HepG2 (cell line): ENCODE measurements around the gene STARD5. TPM values are rescaled to one million over a fixed set of nuclear protein-coding genes. Genes with fewer than 3 reads are reported as not detected.

Source experiments
- BRCA1 ChIP-seq: sonication (generic); formaldehyde crosslinking; IDR thresholded peaks from 2 replicates; pipeline ENCODE4 v1.4.0; 2020; ENCODE audit warnings: missing genetic modification reagents
- CEBPG ChIP-seq: IDR thresholded peaks from 2 replicates; pipeline ENCODE4 v1.6.1; 2016
- HNRNPH1 ChIP-seq: fragments of 200-400 bp; formaldehyde crosslinking; optimal IDR thresholded peaks from 2 replicates; pipeline ENCODE3; 2017; ENCODE audit warnings: mild to moderate bottlenecking, low read depth, low read length
- MAF1 ChIP-seq: sonication (generic); formaldehyde crosslinking; IDR thresholded peaks from 2 replicates; pipeline ENCODE4 v1.5.0; 2020; ENCODE audit warnings: missing genetic modification reagents, borderline replicate concordance
- NBN ChIP-seq: fragments of 450-650 bp; conservative IDR thresholded peaks from 2 replicates; pipeline ENCODE4 v1.6.1; 2017
- PITX1 ChIP-seq: sonication (generic); formaldehyde crosslinking; IDR thresholded peaks from 2 replicates; pipeline ENCODE4 v1.5.1; 2020; ENCODE audit warnings: mild to moderate bottlenecking, missing genetic modification reagents
- RFXANK ChIP-seq: IDR thresholded peaks from 2 replicates; pipeline ENCODE4 v1.6.1; 2016
- SIN3A ChIP-seq: IDR thresholded peaks from 2 replicates; pipeline ENCODE4 v1.6.1; 2011; ENCODE audit warnings: low read depth, mild to moderate bottlenecking, control low read depth, low read length, borderline replicate concordance
- SP140L ChIP-seq: sonication (generic); formaldehyde crosslinking; IDR thresholded peaks from 2 replicates; pipeline ENCODE4 v1.4.0; 2020; ENCODE audit warnings: missing genetic modification reagents, borderline replicate concordance
- SPEN ChIP-seq: sonication (generic); formaldehyde crosslinking; IDR thresholded peaks from 2 replicates; pipeline ENCODE4 v1.5.1; 2020; ENCODE audit warnings: low read depth, mild to moderate bottlenecking, missing genetic modification reagents
- ZIK1 ChIP-seq: sonication (generic); formaldehyde crosslinking; IDR thresholded peaks from 2 replicates; pipeline ENCODE4 v1.5.0; 2020; ENCODE audit warnings: mild to moderate bottlenecking, low read depth, missing genetic modification reagents, borderline replicate concordance
- ZNF33A ChIP-seq: sonication (generic); formaldehyde crosslinking; IDR thresholded peaks from 2 replicates; pipeline ENCODE4 v1.5.1; 2020; ENCODE audit warnings: missing genetic modification reagents, mild to moderate bottlenecking, moderate library complexity, borderline replicate concordance
- ZNF354B ChIP-seq: sonication (generic); formaldehyde crosslinking; IDR thresholded peaks from 2 replicates; pipeline ENCODE4 v1.8.0; 2022; ENCODE audit warnings: mild to moderate bottlenecking, missing genetic modification reagents
- ZNF768 ChIP-seq: sonication (generic); formaldehyde crosslinking; IDR thresholded peaks from 2 replicates; pipeline ENCODE4 v1.4.0; 2020; ENCODE audit warnings: missing genetic modification reagents
- ZNF816 ChIP-seq: sonication (generic); formaldehyde crosslinking; IDR thresholded peaks from 2 replicates; pipeline ENCODE4 v1.8.0; 2022; ENCODE audit warnings: missing genetic modification reagents, mild to moderate bottlenecking, borderline replicate concordance
- ZNF883 ChIP-seq: sonication (generic); formaldehyde crosslinking; IDR thresholded peaks from 2 replicates; pipeline ENCODE4 v1.5.1; 2020; ENCODE audit warnings: mild to moderate bottlenecking, missing genetic modification reagents; ENCODE audit errors: not compliant biosample characterization
- polyA plus RNA-seq, 8 experiments: library from polyadenylated mRNA; depleted of rRNA in 3 of 8; stranded (reverse) in 7 of 8; unstranded in 1 of 8; fragments of >200 nt; fragmentation: Illumina TruSeq in 4 of 8; extraction: Trizol in 4 of 8; gene quantifications; 2 replicates each; pipeline versions ENCODE4 v1.2.1 to v1.2.3, GENCODE V29; 2011 to 2016; ENCODE audit warnings: low read depth in 4 of 8, missing spikeins in 1 of 8, mixed read lengths in 1 of 8; ENCODE audit not compliant: insufficient read depth in 1 of 8
- total RNA-seq, 5 experiments: library from RNA; depleted of rRNA; stranded (reverse); fragments of >200 nt; fragmentation: Illumina TruSeq; extraction: Trizol; gene quantifications; 2 replicates each; pipeline ENCODE4 v1.2.3, GENCODE V29; 2016; ENCODE audit warnings: low read depth in 1 of 5
- TF ChIP-seq, protein P1 (sequence below): fragments of 450-650 bp; IDR thresholded peaks from 2 replicates; pipeline ENCODE4 v1.6.1; 2017; ENCODE audit warnings: mild to moderate bottlenecking
- TF ChIP-seq, protein P2 (sequence below): sonication (generic); formaldehyde crosslinking; IDR thresholded peaks from 2 replicates; pipeline ENCODE4 v1.5.1; 2020; ENCODE audit warnings: missing genetic modification reagents, mild to moderate bottlenecking, borderline replicate concordance
- TF ChIP-seq, protein P3 (sequence below): sonication (generic); formaldehyde crosslinking; IDR thresholded peaks from 2 replicates; pipeline ENCODE4 v1.8.0; 2022; ENCODE audit warnings: low read depth, missing genetic modification reagents
- TF ChIP-seq, protein P4 (sequence below): IDR thresholded peaks from 2 replicates; pipeline ENCODE4 v1.6.1; 2016; ENCODE audit warnings: low read depth, borderline replicate concordance
- TF ChIP-seq, protein P5 (sequence below): sonication (generic); formaldehyde crosslinking; IDR thresholded peaks from 2 replicates; pipeline ENCODE4 v1.4.0; 2020; ENCODE audit warnings: mild to moderate bottlenecking, low read depth, missing genetic modification reagents
- TF ChIP-seq, protein P6 (sequence below): sonication (generic); IDR thresholded peaks from 2 replicates; pipeline ENCODE4 v1.6.1; 2016; ENCODE audit warnings: low read depth, borderline replicate concordance

The STARD5 gene
- total and polyA plus RNA-seq, 2 of the 13 experiments (the other 11 are each of a cell fraction or from before 2014, with no cell fraction given) = 3.1 to 3.5 TPM

DNA sequence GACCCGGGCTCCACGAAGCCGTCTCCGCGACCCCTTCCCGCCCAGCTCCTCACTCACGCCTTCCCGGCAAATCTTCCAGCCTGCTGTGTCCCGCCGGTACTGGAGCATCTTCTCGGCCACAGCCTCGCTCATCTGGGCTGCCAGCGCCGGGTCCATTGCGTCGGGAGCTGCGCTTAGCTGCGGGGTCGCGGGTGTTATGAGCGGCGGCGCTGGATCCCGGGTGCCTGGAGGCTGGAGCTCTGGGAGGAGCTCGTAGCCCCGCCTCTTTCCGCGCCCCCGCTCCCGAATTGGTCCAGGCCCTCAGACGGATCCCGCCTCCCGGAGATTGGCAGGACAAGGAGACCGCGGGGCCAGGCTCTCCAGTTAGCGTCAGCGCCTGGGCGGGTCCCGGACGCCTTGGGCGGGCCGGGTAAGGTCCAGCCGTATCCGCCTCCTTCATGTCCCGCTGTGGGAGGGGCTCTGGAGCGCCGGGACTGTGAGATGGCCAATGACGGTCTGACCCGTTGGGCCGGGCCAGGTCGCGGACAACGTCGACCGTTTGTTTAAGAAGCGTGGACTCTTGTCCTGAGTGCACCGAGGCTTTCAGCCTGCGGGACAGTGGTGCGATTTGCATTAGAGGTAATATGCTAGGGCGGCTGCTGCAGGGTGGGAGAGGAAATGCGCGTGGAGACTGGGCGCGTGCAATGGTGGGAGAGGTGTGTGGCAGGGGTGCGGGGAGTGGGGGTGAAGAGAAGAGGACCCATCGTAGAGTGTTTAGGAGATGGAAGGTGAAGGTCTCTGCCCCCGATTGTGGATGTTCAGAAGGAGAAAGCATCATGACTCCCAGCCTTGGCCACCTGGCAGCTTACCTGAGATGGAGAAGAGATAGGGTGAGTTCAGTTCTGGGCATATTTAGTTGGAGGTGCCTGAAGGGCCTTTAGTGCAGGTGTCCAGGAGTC lies at the start of gene STARD5 (continued):
- TF ChIP-seq, protein P1, sequence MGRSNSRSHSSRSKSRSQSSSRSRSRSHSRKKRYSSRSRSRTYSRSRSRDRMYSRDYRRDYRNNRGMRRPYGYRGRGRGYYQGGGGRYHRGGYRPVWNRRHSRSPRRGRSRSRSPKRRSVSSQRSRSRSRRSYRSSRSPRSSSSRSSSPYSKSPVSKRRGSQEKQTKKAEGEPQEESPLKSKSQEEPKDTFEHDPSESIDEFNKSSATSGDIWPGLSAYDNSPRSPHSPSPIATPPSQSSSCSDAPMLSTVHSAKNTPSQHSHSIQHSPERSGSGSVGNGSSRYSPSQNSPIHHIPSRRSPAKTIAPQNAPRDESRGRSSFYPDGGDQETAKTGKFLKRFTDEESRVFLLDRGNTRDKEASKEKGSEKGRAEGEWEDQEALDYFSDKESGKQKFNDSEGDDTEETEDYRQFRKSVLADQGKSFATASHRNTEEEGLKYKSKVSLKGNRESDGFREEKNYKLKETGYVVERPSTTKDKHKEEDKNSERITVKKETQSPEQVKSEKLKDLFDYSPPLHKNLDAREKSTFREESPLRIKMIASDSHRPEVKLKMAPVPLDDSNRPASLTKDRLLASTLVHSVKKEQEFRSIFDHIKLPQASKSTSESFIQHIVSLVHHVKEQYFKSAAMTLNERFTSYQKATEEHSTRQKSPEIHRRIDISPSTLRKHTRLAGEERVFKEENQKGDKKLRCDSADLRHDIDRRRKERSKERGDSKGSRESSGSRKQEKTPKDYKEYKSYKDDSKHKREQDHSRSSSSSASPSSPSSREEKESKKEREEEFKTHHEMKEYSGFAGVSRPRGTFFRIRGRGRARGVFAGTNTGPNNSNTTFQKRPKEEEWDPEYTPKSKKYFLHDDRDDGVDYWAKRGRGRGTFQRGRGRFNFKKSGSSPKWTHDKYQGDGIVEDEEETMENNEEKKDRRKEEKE = no peak
- no peak for TF ChIP-seq SIN3A
- no peak; the same call in 1 of the 2 replicates for TF ChIP-seq SPEN (CRISPR knock-in tag)
- TF ChIP-seq, protein P2, sequence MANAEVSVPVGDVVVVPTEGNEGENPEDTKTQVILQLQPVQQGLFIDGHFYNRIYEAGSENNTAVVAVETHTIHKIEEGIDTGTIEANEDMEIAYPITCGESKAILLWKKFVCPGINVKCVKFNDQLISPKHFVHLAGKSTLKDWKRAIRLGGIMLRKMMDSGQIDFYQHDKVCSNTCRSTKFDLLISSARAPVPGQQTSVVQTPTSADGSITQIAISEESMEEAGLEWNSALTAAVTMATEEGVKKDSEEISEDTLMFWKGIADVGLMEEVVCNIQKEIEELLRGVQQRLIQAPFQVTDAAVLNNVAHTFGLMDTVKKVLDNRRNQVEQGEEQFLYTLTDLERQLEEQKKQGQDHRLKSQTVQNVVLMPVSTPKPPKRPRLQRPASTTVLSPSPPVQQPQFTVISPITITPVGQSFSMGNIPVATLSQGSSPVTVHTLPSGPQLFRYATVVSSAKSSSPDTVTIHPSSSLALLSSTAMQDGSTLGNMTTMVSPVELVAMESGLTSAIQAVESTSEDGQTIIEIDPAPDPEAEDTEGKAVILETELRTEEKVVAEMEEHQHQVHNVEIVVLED (CRISPR knock-in tag) = peak; percentile 61; the same call in 1 of the 2 replicates
- no peak for TF ChIP-seq MAF1 (CRISPR knock-in tag)
- no peak for TF ChIP-seq ZIK1 (CRISPR knock-in tag)
- TF ChIP-seq RFXANK (CRISPR knock-in tag) = no peak
- no peak for TF ChIP-seq SP140L
- no peak for TF ChIP-seq NBN
- no peak for TF ChIP-seq ZNF816
- TF ChIP-seq PITX1 = peak; percentile 55; the same call in 1 of the 2 replicates
- no peak for TF ChIP-seq ZNF883
- TF ChIP-seq, protein P3, sequence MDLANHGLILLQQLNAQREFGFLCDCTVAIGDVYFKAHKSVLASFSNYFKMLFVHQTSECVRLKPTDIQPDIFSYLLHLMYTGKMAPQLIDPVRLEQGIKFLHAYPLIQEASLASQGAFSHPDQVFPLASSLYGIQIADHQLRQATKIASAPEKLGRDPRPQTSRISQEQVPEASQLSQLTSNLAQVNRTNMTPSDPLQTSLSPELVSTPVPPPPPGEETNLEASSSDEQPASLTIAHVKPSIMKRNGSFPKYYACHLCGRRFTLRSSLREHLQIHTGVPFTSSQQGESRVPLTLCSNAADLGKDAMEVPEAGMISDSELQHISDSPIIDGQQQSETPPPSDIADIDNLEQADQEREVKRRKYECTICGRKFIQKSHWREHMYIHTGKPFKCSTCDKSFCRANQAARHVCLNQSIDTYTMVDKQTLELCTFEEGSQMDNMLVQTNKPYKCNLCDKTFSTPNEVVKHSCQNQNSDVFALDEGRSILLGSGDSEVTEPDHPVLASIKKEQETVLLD (CRISPR knock-in tag) = 0 out of 2 replicates have a peak, but pooled peaks have one; percentile 25
- no peak for TF ChIP-seq HNRNPH1
- TF ChIP-seq ZNF354B (CRISPR knock-in tag) = no peak
- no peak for TF ChIP-seq BRCA1 (CRISPR knock-in tag)
- TF ChIP-seq CEBPG (CRISPR knock-in tag) = no peak
- TF ChIP-seq, protein P4, sequence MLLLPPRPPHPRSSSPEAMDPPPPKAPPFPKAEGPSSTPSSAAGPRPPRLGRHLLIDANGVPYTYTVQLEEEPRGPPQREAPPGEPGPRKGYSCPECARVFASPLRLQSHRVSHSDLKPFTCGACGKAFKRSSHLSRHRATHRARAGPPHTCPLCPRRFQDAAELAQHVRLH (CRISPR knock-in tag) = peak; percentile 78; the same call in 1 of the 2 replicates
- TF ChIP-seq, protein P5, sequence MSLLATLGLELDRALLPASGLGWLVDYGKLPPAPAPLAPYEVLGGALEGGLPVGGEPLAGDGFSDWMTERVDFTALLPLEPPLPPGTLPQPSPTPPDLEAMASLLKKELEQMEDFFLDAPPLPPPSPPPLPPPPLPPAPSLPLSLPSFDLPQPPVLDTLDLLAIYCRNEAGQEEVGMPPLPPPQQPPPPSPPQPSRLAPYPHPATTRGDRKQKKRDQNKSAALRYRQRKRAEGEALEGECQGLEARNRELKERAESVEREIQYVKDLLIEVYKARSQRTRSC (CRISPR knock-in tag) = no peak
- TF ChIP-seq ZNF33A (CRISPR knock-in tag) = no peak
- TF ChIP-seq, protein P6, sequence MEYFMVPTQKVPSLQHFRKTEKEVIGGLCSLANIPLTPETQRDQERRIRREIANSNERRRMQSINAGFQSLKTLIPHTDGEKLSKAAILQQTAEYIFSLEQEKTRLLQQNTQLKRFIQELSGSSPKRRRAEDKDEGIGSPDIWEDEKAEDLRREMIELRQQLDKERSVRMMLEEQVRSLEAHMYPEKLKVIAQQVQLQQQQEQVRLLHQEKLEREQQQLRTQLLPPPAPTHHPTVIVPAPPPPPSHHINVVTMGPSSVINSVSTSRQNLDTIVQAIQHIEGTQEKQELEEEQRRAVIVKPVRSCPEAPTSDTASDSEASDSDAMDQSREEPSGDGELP = no peak
- TF ChIP-seq ZNF768 = no peak
